GM19397 (cell line): ENCODE measurements around the gene BBS4.
A peak's percentile ranks its signal among the peaks of the same experiment; 100 is the strongest.
"Not testable (repeated sequence)": the region's sequence is repeated elsewhere in the genome, so short reads cannot be mapped to it uniquely, and the experiment has no call there.

Experiments used
- ATAC-seq: cut with Tn5 transposase; IDR thresholded peaks from one replicate; pipeline ENCODE4 v1.9.1; 2021; ENCODE audit warnings: mild to moderate bottlenecking, moderate library complexity; ENCODE audit not compliant: unreplicated experiment

The BBS4 gene

DNA sequence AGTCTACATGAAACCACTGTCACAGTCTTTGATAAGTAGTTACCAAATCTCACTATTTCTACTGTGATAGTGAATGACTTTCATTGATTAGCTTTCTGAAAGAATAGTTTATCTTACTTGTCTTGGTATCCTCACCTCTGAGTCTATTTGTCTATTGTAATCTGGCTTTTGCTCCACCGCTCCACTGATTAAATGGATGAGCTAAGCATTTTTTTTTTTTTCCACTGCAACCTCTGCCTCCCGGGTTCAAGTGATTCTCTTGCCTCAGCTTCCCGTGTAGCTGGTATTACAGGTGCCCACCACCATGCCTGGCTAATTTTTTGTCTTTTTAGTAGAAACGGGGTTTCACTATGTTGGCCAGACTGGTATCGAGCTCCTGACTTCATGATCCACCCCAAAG lies 12.9 kb downstream of the BBS4 start:
- ATAC-seq, result no peak

DNA sequence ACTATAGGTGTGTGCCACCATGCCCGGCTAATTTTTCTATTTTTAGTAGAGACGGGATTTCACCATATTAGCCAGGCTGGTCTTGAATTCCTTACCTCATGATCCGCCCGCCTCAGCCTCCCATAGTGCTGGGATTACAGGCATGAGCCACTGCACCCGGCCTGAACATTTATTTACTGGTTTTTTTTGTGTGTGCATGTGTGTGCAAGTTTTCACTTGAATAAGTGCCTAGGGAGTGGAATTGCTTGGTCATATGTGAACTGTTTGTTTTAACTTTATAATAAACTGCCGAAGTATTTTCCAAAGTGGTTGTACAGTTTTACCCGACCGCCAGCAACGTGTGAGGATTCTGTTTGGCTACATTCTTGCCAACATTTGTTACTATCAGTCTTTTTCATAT lies 14.1 kb downstream of the BBS4 start:
- ATAC-seq, result no peak

DNA sequence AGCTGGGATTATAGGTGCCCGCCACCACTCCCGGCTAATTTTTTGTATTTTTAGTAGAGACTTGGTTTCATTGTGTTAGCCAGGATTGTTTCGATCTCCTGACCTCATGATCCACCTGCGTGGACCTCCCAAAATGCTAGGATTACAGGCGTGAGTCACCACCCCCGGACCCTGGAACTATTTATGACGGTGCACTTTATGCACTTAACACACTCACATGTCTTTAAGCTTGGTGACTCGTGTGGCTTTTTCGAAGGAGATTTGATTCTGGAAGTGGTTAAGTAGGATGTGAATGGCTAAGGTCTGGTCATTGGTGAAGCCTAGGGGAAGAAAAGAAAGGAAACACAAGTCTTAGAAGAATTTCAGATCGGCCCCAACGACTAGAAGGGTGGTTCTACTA lies 20.3 kb downstream of the BBS4 start:
- ATAC-seq, result no peak

DNA sequence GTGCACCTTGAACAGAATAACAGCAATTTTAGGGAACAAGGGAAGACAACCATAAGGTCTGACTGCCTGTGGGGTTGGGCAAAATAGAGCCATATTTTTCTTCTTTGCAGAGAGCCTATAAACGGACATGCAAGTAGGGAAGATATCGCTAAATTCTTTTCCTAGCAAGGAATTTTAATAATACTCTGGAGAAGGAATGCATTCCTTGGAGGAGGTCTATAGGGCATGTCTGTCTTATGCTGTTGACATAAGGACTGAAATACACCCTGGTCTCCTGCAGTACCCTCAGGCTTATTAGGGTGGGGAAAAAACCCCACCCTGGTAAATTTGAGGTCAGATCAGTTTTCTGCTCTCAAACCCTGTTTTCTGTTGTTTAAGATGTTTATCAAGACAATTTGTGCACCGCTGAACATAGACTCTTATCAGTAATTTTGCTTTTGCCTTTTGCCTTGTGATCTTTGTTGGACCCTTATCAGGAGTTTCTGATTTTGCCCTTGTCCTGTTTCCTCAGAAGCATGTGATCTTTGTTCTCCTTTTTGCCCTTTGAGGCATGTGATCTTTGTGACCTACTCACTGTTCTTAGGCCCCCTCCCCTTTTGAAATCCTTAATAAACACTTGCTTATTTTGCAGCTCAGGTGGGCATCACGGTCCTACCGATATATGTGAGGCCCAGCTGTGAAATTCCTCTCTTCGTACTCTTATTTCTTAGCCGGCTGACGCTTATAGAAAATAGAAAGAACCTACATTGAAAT lies 22.7 kb downstream of the BBS4 start:
- ATAC-seq, result not testable (repeated sequence)

DNA sequence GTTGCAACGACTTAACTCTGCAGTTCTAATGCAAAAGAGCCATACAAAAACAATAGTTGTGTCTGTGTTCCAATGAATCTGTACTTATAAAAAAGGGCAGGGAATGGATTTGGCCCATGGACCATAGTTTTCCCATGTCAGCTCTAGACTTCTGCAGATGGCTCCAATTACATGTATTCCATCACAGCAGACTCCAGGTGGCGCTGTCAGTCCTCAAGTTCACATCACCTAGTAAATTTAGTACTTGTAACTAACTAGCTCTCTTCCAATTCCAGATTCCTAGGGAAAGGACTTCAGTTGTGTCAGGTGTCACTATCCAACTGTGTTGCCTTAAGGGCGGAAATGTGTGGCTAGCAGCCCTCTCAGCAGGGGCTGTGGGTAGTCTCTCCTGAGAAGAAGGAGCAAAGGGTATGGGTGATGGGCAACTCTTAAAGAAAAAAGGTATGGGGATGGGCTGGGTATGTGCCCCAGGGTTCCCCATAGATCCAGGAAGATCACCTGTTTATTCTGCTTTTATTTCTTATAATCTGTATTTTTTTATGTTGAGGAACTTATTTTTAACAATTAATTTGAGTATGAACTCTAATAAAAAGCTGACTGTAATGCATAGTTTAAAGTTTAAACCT lies 36.2 kb downstream of the BBS4 start:
- no peak for ATAC-seq

DNA sequence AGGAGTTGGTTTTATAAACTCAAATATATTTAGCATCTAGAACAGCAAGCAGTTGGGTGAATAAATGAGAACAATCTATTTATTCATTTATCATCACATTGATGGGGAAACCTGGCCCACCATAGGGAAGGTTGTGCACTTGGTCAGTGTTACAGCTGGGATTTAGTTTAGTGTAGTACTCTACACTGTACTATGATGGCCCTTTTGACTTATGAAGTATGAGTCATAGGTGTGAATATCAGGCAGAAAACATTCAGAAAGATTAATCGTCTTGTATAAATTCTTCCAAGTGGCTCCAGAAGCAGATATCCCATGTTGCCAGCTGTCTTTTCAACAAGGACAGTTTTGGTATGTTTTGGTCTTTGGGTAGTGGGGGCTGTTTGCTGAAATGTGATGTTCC lies 38.0 kb downstream of the BBS4 start:
- ATAC-seq, result no peak

DNA sequence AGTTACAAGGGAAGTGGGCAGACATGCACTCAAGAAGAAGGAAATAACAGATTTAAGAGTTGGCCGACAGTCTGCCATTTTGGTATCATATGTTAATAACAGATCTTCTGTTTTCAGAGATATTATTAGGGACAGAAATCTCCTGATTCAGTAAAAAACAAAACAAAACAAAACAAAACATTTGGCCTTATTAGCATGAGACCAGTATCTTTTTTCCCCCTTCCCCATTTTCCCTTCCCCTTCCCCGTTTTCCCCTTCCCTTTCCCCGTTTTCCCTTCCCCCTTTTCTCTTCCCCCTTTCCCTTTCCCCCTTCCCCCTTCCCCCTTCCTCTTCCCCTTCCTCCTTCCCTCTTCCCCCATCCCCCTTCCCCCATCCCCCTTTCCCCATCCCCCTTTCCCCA lies 39.4 kb downstream of the BBS4 start:
- ATAC-seq, result no peak

DNA sequence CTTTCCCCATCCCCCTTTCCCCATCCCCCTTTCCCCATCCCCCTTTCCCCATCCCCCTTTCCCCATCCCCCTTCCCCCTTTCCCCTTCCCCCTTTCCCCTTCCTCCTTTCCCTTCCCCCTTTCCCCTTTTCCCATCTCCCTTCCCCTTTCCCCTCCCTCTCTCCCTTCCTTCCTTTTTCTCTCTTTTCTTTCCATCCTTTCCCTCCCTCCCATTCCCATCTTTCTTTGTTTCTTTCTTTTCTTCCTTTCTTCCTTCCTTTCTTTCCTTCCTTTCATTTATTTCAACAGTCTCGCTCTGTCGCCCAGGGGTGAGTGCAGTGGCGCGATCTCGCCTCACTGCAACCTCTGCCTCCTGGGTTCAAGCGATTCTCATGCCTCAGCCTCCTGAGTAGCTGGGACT lies 39.8 kb downstream of the BBS4 start:
- ATAC-seq, result not testable (repeated sequence)

DNA sequence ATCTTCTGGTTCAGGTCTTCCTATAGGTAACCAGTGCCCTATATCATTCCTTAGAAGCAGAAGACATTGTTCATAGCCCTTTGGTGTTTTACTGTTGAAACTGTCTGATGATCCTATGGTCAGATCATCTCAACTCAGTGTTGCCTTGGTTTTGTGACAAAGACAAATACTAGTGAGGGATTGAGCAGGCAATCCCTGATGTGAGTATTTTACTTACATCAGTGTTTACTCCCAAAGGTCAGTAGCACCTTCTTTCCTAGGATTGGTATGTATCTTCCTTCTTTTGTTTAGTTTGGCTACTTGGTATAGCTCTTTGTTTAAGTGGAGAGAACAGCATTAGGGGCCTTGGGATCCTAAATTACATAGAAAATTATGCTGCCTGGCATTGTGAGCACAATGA lies 41.1 kb downstream of the BBS4 start:
- ATAC-seq, result no peak

DNA sequence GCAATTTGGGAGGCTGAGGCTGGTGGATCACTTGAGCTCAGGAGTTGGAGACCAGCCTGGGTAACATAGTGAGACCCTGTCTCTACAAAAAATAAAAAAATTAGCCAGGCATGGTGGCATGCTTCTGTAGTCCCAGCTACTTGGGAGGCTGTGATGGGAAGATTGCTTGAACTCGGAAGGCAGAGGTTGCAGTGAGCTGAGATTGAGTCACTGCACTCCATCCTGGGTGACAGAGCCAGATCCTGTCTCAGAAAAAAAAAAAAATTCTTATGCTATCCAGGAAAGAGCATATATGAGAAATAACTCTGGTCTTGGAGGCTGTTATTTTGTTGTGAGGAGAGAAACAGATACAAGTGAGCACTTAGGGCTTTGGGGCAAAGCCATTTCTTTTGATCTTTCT lies 42.2 kb downstream of the BBS4 start:
- ATAC-seq, result not testable (repeated sequence)

DNA sequence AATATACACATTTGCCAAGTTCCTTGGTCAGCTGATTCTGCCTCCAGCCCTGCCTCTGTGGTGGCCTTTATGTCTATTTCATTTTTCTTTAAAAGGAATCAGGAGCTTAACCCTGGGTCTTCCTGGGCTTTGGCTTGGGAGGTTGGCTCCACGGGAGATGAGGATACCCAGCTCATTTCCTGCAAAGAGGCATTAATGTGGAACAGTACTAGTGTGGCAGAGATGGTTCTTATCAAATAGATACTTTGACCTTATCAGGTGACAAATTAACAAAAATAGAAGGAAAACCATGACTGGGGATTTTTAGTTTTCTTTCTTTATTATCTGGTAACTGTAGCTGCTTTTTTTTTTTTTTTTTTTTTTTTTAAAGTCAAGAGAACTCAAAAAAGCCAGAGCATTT lies 42.8 kb downstream of the BBS4 start:
- ATAC-seq, result no peak

DNA sequence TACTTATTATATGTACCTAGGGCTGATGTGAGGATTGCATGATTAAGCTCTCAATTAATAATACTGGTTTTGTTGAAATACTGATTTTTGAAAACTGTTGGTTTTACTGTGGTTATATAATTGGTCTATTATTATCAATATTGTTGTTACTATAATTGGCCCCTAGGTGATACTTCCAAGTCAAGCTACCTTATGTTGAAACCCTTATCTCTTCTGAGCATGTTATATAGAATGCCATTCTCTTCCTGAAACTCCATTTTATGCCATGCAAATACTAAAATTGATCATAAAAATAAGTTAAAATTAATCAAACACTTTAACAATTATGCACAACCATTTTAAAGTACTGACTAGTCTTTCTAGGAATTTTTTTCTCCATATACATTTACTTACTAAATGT lies 46.1 kb downstream of the BBS4 start:
- ATAC-seq, result no peak

DNA sequence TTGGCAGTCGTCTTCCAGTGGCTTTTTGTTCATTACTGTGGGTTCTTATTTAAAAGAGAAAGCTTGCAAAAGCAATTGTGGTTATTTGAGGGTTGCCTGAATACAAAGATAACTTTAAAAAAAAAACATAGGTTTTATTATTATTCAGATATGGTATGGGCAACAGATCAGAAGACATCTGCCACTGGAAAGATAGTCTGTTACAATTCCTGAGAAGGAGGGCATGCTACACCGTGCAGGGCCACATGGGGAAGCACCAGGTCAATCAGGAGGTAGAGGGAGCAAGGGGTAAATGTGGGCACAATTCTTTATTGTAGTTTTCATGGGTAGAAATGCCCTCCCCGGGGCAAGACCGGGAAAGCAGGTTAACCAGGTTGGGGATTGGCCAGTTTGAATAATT lies 46.5 kb downstream of the BBS4 start:
- ATAC-seq, result no peak

DNA sequence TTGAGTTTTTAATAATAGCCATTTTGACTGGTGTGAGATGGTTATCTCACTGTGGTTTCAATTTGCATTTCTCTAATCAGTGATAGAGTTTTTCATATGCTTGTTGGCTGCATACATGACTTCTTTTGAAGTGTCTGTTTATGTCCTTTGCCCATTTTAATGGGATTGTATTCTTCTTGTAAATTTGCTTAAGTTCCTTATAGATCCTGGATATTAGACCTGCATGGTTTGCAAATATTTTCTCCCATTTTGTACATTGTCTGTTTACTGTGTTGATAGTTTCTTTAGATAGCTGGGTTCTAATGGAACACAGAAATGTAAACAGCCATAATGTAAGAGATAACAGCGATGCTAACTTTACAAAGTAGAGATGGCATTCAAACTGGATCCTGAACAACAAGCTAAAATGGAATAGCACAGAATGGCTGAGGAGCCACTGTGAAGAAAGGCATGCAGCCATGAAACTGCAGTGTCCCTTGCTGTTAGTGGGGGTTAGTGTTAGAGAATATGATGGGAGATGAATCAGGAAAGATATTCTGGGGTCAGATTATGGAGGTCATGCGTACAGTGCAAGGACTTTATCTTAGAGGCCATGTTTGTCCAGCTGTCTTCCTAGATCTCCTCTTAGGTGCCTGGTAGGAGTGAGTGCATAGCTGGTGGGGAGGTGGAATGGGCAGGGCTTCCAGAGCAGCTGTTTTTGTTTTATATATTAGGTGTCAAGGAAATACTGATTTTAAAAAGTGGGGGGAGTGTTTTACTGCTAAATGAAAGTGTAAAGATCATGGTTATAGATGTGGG lies 48.1 kb downstream of the BBS4 start:
- no peak for ATAC-seq

DNA sequence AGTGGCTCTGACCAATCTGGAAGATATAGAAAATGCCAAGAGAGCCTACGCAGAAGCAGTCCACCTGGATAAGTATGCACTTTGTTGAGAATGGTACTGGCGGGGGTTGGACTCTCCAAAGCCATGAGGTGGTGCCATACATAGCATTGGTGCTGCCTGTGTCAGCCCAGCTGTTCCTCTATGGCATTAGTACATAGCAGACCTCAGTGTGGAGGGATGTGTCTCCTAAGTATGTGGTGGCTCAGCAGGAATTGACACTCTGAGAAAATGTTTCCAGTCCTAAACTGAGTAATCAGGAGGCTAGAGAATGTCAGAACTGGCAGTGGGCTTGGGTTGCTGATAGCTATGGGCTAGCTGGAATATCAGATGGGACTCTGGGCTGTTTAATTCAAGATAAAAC lies 49.1 kb downstream of the BBS4 start:
- ATAC-seq, result no peak

DNA sequence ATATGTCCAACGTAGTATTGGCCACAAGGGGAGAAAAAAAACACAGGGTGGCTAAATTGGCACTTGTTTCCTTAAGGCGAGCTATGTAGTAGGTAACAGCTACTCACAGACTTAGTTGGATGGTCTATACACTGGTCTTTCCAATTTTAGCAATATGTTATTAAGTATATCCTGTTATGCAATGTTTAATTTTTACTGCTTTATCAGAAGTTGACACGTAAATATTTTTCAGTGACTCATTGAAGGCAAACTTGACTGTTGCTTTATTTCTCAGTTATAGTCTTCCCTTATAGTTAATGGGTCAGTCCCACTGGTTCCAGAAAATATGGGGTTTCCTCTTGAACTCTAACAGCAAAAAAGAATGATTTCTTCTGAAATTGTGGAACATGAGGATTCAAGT lies 51.1 kb downstream of the BBS4 start:
- ATAC-seq, result no peak

DNA sequence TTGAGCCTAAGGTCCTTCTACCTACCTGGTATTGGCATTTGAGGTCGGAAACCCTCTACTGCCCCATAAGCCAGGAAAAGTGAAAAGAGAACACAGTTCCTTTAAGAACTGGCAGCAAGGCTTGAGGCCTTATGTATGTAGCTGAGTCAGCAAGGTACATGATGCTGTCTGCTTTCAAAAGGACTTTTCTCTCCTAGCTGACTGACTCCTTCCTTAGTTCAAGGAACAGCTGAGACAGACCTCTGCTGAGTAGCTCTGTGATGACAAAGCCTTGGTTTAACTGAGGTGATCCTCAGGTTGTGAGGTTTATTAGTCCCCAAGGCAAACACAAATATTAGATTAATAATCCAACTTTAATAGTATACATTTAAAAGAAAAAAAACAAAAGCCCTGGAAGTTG lies 51.7 kb downstream of the BBS4 start:
- no peak for ATAC-seq

DNA sequence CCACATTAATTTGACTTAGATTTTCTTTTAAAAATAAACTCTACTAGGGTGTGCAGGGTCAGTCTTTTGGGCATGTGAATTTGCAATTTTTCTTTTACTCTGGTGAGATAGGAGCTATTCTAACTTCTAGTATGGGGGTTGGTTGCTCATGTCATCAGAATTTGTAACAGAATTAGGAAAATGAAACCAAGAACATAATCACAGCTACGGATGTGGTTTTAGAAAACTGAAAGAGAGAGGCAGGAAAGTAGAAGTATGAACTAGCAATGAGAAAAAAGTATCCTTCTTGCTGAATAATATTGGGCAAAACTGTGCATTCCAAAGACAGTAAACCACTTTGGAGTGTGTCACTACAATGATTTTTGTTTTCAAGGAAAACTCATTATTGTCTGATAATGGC lies 54.2 kb downstream of the BBS4 start:
- ATAC-seq, result peak; percentile 75

DNA sequence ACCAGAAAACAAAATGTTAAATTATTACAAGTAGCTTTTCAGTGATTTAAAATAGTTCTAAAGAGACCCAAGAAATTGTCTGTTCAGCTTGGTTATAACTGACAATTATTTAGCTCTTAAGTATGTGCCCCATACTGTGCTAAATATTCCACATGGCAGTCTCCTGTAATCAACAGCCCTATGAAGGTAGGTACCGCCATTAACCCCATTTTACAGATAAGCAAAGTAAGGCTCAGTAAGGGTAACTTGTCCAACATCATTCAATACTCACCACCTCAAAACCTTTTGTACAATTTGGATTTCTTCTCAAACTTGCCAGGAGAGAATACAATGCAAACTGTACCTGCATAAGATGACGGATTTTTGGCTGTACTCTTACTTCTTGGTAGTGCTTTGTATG lies 63.7 kb downstream of the BBS4 start:
- ATAC-seq, result no peak

DNA sequence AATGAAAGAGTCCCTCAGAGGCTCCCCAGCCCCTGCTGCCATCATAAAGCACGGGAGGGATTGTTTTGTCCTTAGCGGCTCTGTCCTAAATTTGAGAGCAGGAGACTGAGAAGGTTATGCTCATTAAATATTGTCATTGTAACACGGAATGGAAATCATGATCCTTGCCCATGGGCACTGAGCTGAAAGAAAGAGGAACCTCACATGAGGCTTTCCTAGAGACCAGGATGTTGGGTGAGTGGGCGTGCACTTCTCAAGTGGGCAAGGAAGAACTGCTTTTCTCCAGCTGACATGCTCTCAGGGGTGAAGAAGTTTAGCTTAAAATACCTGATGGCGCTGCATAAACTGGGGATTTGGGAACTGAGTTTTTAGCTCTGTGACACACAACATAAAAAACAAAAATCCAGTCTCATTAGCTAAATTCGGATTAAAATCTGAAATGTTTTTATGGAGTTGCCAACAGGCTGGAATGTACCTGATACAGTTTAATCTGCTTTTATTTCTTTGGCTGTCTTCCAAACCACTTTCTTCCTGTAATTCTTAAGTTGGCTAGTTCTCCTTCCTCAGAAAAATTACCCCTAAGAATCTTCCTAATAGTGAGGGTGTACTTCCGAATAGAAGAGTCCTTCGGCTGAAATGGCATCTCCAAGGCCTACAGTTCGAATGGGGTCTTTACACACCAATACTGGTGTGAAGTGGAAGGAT lies 65.9 kb downstream of the BBS4 start:
- ATAC-seq, result no peak

DNA sequence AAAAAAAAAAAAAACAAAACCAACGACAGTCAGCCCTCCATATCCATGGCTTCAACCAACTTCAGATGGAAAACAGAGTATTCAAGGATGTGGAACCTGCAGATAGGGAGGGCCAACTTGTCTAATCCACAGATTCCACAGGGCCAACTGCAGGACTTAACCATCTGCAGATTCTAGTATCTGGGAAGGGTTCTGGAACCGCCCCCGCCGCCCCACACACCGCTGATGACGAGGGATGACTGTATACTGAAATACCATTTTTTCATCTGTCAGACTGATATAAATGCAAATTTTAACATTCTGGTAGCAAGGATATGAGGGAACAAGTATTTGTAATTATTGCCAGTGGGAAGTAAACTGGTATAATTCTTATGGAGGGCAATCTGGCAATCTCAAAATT lies 68.1 kb downstream of the BBS4 start:
- no peak for ATAC-seq
